ENCODE measurements around the gene SPIC. TPM values are rescaled to one million over a fixed set of nuclear protein-coding genes. Genes with fewer than 3 reads are reported as not detected.

Gene SPIC
- polyA plus RNA-seq, 3 donors, result 0.13 TPM; not detected in 2

- no peaks in the 10 kb centered on the region for H4K20me1 ChIP-seq (ENCODE audit: insufficient read depth, low read length)
- no peak for DNase-seq
- intact Hi-C loops (cut with micrococcal nuclease), result no loop called here
- TF ChIP-seq CTCF (IDR thresholded peaks at IDR 0.05), result no peak
- no peaks in the 10 kb centered on the region for H3K9me3 ChIP-seq (replicated peaks in 1 of 2; ENCODE audit: control insufficient read depth in 1 of 2, insufficient read depth in 1 of 2, low read length in 2 of 2)
- H3K27me3 ChIP-seq (ENCODE audit: control insufficient read depth in 2 of 2, insufficient read depth in 2 of 2, low read length in 2 of 2), result no peaks in the 10 kb centered on the region
- Mint-ChIP-seq H3K9me3 (peaks cover 0 to 4% (median 0%) of the 10 kb centered on the region in 7 donors), H3K36me3 (no peaks in the 10 kb centered on the region), H3K27ac (no peak overlapping the region), H3K27me3 (ENCODE audit: low read depth in 3 of 3) (peaks cover 1 to 4% (median 4%) of the 10 kb centered on the region in 3 donors), H3K4me1 (no peaks in the 10 kb centered on the region), H3K4me3 (no peak overlapping the region)
- H3K36me3 ChIP-seq (replicated peaks in 1 of 2; ENCODE audit: control insufficient read depth in 1 of 2, insufficient read depth in 2 of 2, low read length in 2 of 2), result no peaks in the 10 kb centered on the region
- H3K9ac ChIP-seq (ENCODE audit: insufficient read depth, low read length, poor library complexity, severe bottlenecking), result no peak overlapping the region
- no peak overlapping the region for H3K27ac ChIP-seq (ENCODE audit: low read depth in 1 of 2, low read length in 2 of 2)
- no CpG with 5 or more reads among the region's 2 CpGs for WGBS (ENCODE audit: insufficient coverage)
- H3K4me1 ChIP-seq (ENCODE audit: control insufficient read depth in 1 of 2, insufficient read depth in 2 of 2, low read length in 2 of 2), result no peaks in the 10 kb centered on the region
- no peak overlapping the region for H2AFZ ChIP-seq (ENCODE audit: insufficient read depth, low read depth, low read length, poor library complexity, severe bottlenecking)
- no peak overlapping the region for H3K4me3 ChIP-seq (replicated peaks in 1 of 3; ENCODE audit: low read depth in 2 of 3, low read length in 3 of 3)
- H3K4me2 ChIP-seq (replicated peaks; ENCODE audit: extremely low read depth, low read length, poor library complexity, severe bottlenecking), result no peak overlapping the region
- no peaks in the 10 kb centered on the region for H3K79me2 ChIP-seq (ENCODE audit: insufficient read depth, low read length)
Observed at GRCh38 chr12:101536069-101536674, 61.0 kb downstream of the SPIC start.

Small RNAs within 50 kb of the gene (small RNA-seq; reads per million reads assigned to genes)
- gene RF00019 (ENCODE audit: insufficient read length, low read depth), result not detected
- not detected for gene RNA5SP367 (ENCODE audit: insufficient read length, low read depth)
- not detected for gene RNU5E-5P (ENCODE audit: insufficient read length, low read depth)

Other genes with a start within 250 kb of the SPIC start
- gene UTP20, start 195.2 kb upstream of the SPIC start, polyA plus RNA-seq, result 1 to 10 TPM in 2 of 3 donors, under 1 TPM in 1; 0.46 to 1.6 (median 1.2) TPM
- gene ARL1, start 67.6 kb upstream of the SPIC start, polyA plus RNA-seq, result 10 to 100 TPM; 14.7 to 34.8 (median 27.3) TPM
- under 1 TPM in 2 of 3 donors, not detected in 1; 0.04 to 0.16 TPM for gene MYBPC1, start 119.6 kb downstream of the SPIC start, polyA plus RNA-seq
- gene CHPT1, start 222.3 kb downstream of the SPIC start, polyA plus RNA-seq, result 10 to 100 TPM; 30.9 to 92.7 (median 36.7) TPM

Data from CD14-positive monocyte (primary cell).